Type B pancreatic cell (in vitro differentiated cells): ENCODE data around the gene LMCD1. TPM values are rescaled to one million over a fixed set of nuclear protein-coding genes. Genes with fewer than 3 reads are reported as not detected.
A peak's percentile ranks its signal among the peaks of the same experiment; 100 is the strongest.

Experiments used
- DNase-seq: peaks from one replicate; pipeline ENCODE4 v3.0.0; 2021; ENCODE audit warnings: mixed read lengths; ENCODE audit not compliant: unreplicated experiment; ENCODE audit errors: extremely low spot score
- H3K27ac Mint-ChIP-seq: 2 replicates; pipeline ENCODE4 v1.8.0; 2021; ENCODE audit warnings: mild to moderate bottlenecking, mixed read lengths
- H3K27me3 Mint-ChIP-seq: 2 replicates; pipeline ENCODE4 v1.8.0; 2021; ENCODE audit warnings: mixed read lengths
- H3K36me3 Mint-ChIP-seq: 2 replicates; pipeline ENCODE4 v1.8.0; 2021; ENCODE audit warnings: mixed read lengths
- H3K4me1 Mint-ChIP-seq: one replicate; pipeline ENCODE4 v1.8.0; 2021; ENCODE audit warnings: mixed read lengths; ENCODE audit not compliant: unreplicated experiment
- H3K4me3 Mint-ChIP-seq: 2 replicates; pipeline ENCODE4 v1.8.0; 2021; ENCODE audit warnings: mild to moderate bottlenecking, mixed read lengths
- H3K9me3 Mint-ChIP-seq: 2 replicates; pipeline ENCODE4 v1.8.0; 2021; ENCODE audit warnings: mixed read lengths
- CTCF ChIP-seq: fragments of 200-600 bp; sonication (generic); conservative IDR thresholded peaks from 2 replicates; pipeline ENCODE4 v1.5.0; 2021; ENCODE audit warnings: antibody characterized with exemption, mild to moderate bottlenecking
- total RNA-seq: library from RNA; stranded (reverse); gene quantifications from 2 replicates; pipeline ENCODE4 v1.2.1, GENCODE V29; 2021; ENCODE audit warnings: low replicate concordance

LMCD1 gene
- total RNA-seq, 1 donor from 2014 or later = 33.1 TPM

GRCh38 chr3:8549354-8549753, 47.7 kb downstream of the LMCD1 start:
- Mint-ChIP-seq H3K27ac (no peak overlapping the region), H3K27me3 (no peaks in the 10 kb centered on the region), H3K36me3 (peaks cover 15% of the 10 kb centered on the region), H3K9me3 (no peaks in the 10 kb centered on the region), H3K4me1 (peaks cover 4% of the 10 kb centered on the region), H3K4me3 (no peak overlapping the region)
- TF ChIP-seq CTCF = no peak
- no peak for DNase-seq

GRCh38 chr3:8550611-8551010, 49.0 kb downstream of the LMCD1 start:
- Mint-ChIP-seq H3K36me3 (peaks cover 15% of the 10 kb centered on the region), H3K9me3 (no peaks in the 10 kb centered on the region), H3K27me3 (no peaks in the 10 kb centered on the region), H3K4me3 (no peak overlapping the region), H3K27ac (no peak overlapping the region), H3K4me1 (peaks cover 14% of the 10 kb centered on the region)
- TF ChIP-seq CTCF = no peak
- DNase-seq = no peak

GRCh38 chr3:8552223-8552762, 50.7 kb downstream of the LMCD1 start:
- Mint-ChIP-seq H3K36me3 (peaks cover 11% of the 10 kb centered on the region), H3K4me1 (peaks cover 19% of the 10 kb centered on the region), H3K27me3 (no peaks in the 10 kb centered on the region)

GRCh38 chr3:8553405-8553804, 51.8 kb downstream of the LMCD1 start:
- no peaks in the 10 kb centered on the region for H3K9me3 Mint-ChIP-seq

More at GRCh38 chr3:8552223-8552762, 50.7 kb downstream of the LMCD1 start:
- Mint-ChIP-seq H3K9me3 (no peaks in the 10 kb centered on the region), H3K4me3 (no peak overlapping the region), H3K27ac (peak overlapping the region; percentile 0)
- DNase-seq = no peak
- TF ChIP-seq CTCF = no peak

GRCh38 chr3:8554696-8555095, 53.1 kb downstream of the LMCD1 start:
- peaks cover 7% of the 10 kb centered on the region for H3K36me3 Mint-ChIP-seq
- H3K4me3 Mint-ChIP-seq = no peak overlapping the region
- TF ChIP-seq CTCF = no peak

More at GRCh38 chr3:8553405-8553804, 51.8 kb downstream of the LMCD1 start:
- Mint-ChIP-seq H3K27me3 (no peaks in the 10 kb centered on the region), H3K27ac (no peak overlapping the region), H3K4me3 (no peak overlapping the region), H3K36me3 (peaks cover 9% of the 10 kb centered on the region), H3K4me1 (peaks cover 19% of the 10 kb centered on the region)
- no peak for TF ChIP-seq CTCF
- DNase-seq = no peak

More at GRCh38 chr3:8554696-8555095, 53.1 kb downstream of the LMCD1 start:
- no peak for DNase-seq
- peaks cover 15% of the 10 kb centered on the region for H3K4me1 Mint-ChIP-seq
- no peak overlapping the region for H3K27ac Mint-ChIP-seq
- H3K9me3 Mint-ChIP-seq = no peaks in the 10 kb centered on the region
- no peaks in the 10 kb centered on the region for H3K27me3 Mint-ChIP-seq
